Globus pallidus (tissue), 1 donor: ENCODE measurements around the gene INHBB.

ENCODE experiments used
- DNase-seq: peaks from one replicate; pipeline ENCODE4 v3.0.0-alpha.2; 2015; ENCODE audit warnings: low spot score

The INHBB gene

GRCh38 chr2:120398051-120398995, 52.4 kb downstream of the INHBB start:
- DNase-seq: no peak

- no peak for DNase-seq
Observed at GRCh38 chr2:120398996-120399888, 53.3 kb downstream of the INHBB start.

GRCh38 chr2:120399889-120400240, 53.9 kb downstream of the INHBB start:
- no peak for DNase-seq

GRCh38 chr2:120400551-120400950, 54.6 kb downstream of the INHBB start:
- DNase-seq: no peak
